Endothelial cell of umbilical vein (primary cell): ENCODE results near the gene CGRRF1. TPM values are rescaled to one million over a fixed set of nuclear protein-coding genes. Genes with fewer than 3 reads are reported as not detected.

ENCODE experiments used
- BruUV-seq: library from RNA; stranded (reverse); fragments of 400-500 nt; replicated peaks from 2 replicates; lab custom pipeline; 2021; lab: Mats Ljungman, UMichigan
- CTCF ChIA-PET: fragments of 300-600, 350-600 bp; sonication (Branson Sonifier 250); formaldehyde crosslinking; loops from one replicate; lab custom pipeline; 2021; ENCODE audit warnings: antibody characterized with exemption, inconsistent platforms; lab: Charles Lee
- POLR2A ChIA-PET: fragments of 300-600, 350-600 bp; sonication (Branson Sonifier 250); formaldehyde crosslinking; loops from one replicate; lab custom pipeline; 2021; ENCODE audit warnings: antibody characterized with exemption, inconsistent platforms; lab: Charles Lee
- DNase-seq: peaks from one replicate; pipeline ENCODE4 v3.0.0-alpha.2; 2011; ENCODE audit warnings: low read depth, low spot score
- FAIRE-seq: peaks from 2 replicates; lab custom pipeline; 2011; peaks lifted over from hg19 to GRCh38; lab: Jason Lieb, UNC
- H2AFZ ChIP-seq: 2 replicates; pipeline ENCODE4 v1.6.0; 2012; ENCODE audit warnings: low read depth, low read length, control low read depth, inconsistent platforms
- H3K27ac ChIP-seq: 2 replicates; pipeline ENCODE4 v1.5.1; 2011; ENCODE audit warnings: low read depth, mild to moderate bottlenecking, control low read depth, low read length, moderate library complexity; ENCODE audit not compliant: insufficient read depth
- H3K27me3 ChIP-seq, 2 experiments: 2 replicates each; pipeline versions ENCODE4 v1.6.0 to v1.6.1; 2011; ENCODE audit warnings: low read length in 2 of 2, mixed read lengths in 1 of 2; ENCODE audit not compliant: control insufficient read depth in 2 of 2, insufficient read depth in 2 of 2
- H3K36me3 ChIP-seq, 2 experiments: 2 replicates in 1 of 2; 3 replicates in 1 of 2; pipeline ENCODE4 v1.5.1; 2011; ENCODE audit warnings: low read length in 2 of 2, mild to moderate bottlenecking in 1 of 2, moderate library complexity in 1 of 2; ENCODE audit not compliant: control insufficient read depth in 2 of 2, insufficient read depth in 2 of 2; ENCODE audit errors: extremely low read depth in 1 of 2
- H3K4me1 ChIP-seq: 3 replicates; pipeline ENCODE4 v1.5.1; 2011; ENCODE audit warnings: mild to moderate bottlenecking, low read length; ENCODE audit not compliant: control insufficient read depth, insufficient read depth; ENCODE audit errors: extremely low read depth
- H3K4me2 ChIP-seq: 2 replicates; pipeline ENCODE4 v1.6.1; 2011; ENCODE audit warnings: low read length, control low read depth, mixed read lengths; ENCODE audit not compliant: insufficient read depth
- H3K4me3 ChIP-seq, 3 experiments: fragments of 200-600 bp in 1 of 3; sonication (generic), shearing (Covaris generic) in 1 of 3; replicated peaks in 1 of 3; 2 replicates each; pipeline ENCODE4 v1.5.1; 2011 to 2016; ENCODE audit warnings: control low read depth in 3 of 3, low read length in 3 of 3, mild to moderate bottlenecking in 2 of 3, inconsistent platforms in 1 of 3, low read depth in 1 of 3, moderate library complexity in 1 of 3; ENCODE audit not compliant: insufficient read depth in 1 of 3
- H3K79me2 ChIP-seq: 2 replicates; pipeline ENCODE4 v1.6.0; 2012; ENCODE audit warnings: low read length, inconsistent platforms; ENCODE audit not compliant: control insufficient read depth, insufficient read depth
- H3K9ac ChIP-seq: replicated peaks from 2 replicates; pipeline ENCODE3; 2011; ENCODE audit warnings: low read length, control low read depth; ENCODE audit not compliant: insufficient read depth; ENCODE audit errors: extremely low read depth
- H3K9me1 ChIP-seq: replicated peaks from 3 replicates; pipeline ENCODE4 v1.6.0; 2011; ENCODE audit warnings: mild to moderate bottlenecking, low read length; ENCODE audit not compliant: control insufficient read depth, insufficient read depth; ENCODE audit errors: extremely low read depth
- H3K9me3 ChIP-seq: replicated peaks from 2 replicates; pipeline ENCODE4 v1.5.1; 2012; ENCODE audit warnings: low read length, inconsistent platforms; ENCODE audit not compliant: control insufficient read depth, insufficient read depth
- H4K20me1 ChIP-seq: replicated peaks from 2 replicates; pipeline ENCODE3; 2011; ENCODE audit warnings: mild to moderate bottlenecking, low read length; ENCODE audit not compliant: control insufficient read depth, insufficient read depth; ENCODE audit errors: extremely low read depth
- CTCF ChIP-seq, 2 donors: IDR thresholded peaks; 1 replicate in 1 of 2; 2 replicates in 1 of 2; pipeline ENCODE4 v1.5.1; 2011; ENCODE audit warnings: low read length in 2 of 2, mild to moderate bottlenecking in 2 of 2, moderate library complexity in 2 of 2, control low read depth in 1 of 2, inconsistent platforms in 1 of 2, low read depth in 1 of 2; ENCODE audit not compliant: insufficient read depth in 1 of 2; ENCODE audit errors: extremely low read depth in 1 of 2
- EZH2 ChIP-seq: IDR thresholded peaks from 2 replicates; pipeline ENCODE4 v1.6.1; 2012; ENCODE audit warnings: borderline replicate concordance, low read depth, mild to moderate bottlenecking, moderate library complexity, low read length, inconsistent platforms; ENCODE audit not compliant: severe bottlenecking
- FOS ChIP-seq: IDR thresholded peaks from 2 replicates; pipeline ENCODE4 v1.6.1; 2011; ENCODE audit warnings: mild to moderate bottlenecking, low read length, moderate library complexity, borderline replicate concordance; ENCODE audit not compliant: insufficient read depth
- GATA2 ChIP-seq: IDR thresholded peaks from 2 replicates; pipeline ENCODE4 v1.7.0; 2011; ENCODE audit warnings: low read depth, mild to moderate bottlenecking, moderate library complexity, mixed read lengths, low read length; ENCODE audit not compliant: insufficient read length, insufficient read depth
- JUN ChIP-seq: IDR thresholded peaks from 2 replicates; pipeline ENCODE4 v1.6.1; 2011; ENCODE audit warnings: borderline replicate concordance, low read depth; ENCODE audit not compliant: insufficient read length, insufficient read depth
- MYC ChIP-seq: IDR thresholded peaks from one replicate; pipeline ENCODE4 v1.6.1; 2011; ENCODE audit warnings: mild to moderate bottlenecking, low read depth, low read length
- POLR2A ChIP-seq: IDR thresholded peaks from 2 replicates; pipeline ENCODE4 v1.6.1; 2012; ENCODE audit warnings: low read depth, mild to moderate bottlenecking, control low read depth, low read length
- POLR2AphosphoS5 ChIP-seq: IDR thresholded peaks from 2 replicates; pipeline ENCODE4 v1.6.1; 2012; ENCODE audit warnings: low read depth, mild to moderate bottlenecking, control low read depth, low read length, moderate library complexity; ENCODE audit not compliant: insufficient read depth
- dilution Hi-C: fragments of 300-500 bp; cut with MboI; formaldehyde crosslinking; loops from one replicate; pipeline ENCODE4 v1.15.0; 2019; ENCODE audit warnings: low sequenced_read_pairs; ENCODE audit not compliant: extremely low pct_ligation_motif_present
- intact Hi-C: fragments of 100-400 bp; cut with micrococcal nuclease; formaldehyde crosslinking; loops from one replicate; pipeline ENCODE4 v1.10.0; 2022
- polyA plus RNA-seq, 4 experiments: library from polyadenylated mRNA; depleted of rRNA in 3 of 4; stranded (reverse) in 3 of 4; unstranded in 1 of 4; fragments of >200 nt; gene quantifications; 2 replicates each; pipeline versions ENCODE4 v1.2.1 to v1.2.3, GENCODE V29; 2011 to 2012; ENCODE audit warnings: missing spikeins in 1 of 4
- total RNA-seq: library from RNA; stranded (reverse); gene quantifications from 2 replicates; pipeline ENCODE4 v1.2.3, GENCODE V29; 2021
- TF ChIP-seq, protein P1 (sequence below): IDR thresholded peaks from 2 replicates; pipeline ENCODE4 v1.6.1; 2011; ENCODE audit not compliant: insufficient read depth, insufficient read length

CGRRF1 gene
- total and polyA plus RNA-seq, 2 donors (not counting 3 experiments of a cell fraction or from before 2014, with no cell fraction given): 6.6 to 15.7 TPM

DNA sequence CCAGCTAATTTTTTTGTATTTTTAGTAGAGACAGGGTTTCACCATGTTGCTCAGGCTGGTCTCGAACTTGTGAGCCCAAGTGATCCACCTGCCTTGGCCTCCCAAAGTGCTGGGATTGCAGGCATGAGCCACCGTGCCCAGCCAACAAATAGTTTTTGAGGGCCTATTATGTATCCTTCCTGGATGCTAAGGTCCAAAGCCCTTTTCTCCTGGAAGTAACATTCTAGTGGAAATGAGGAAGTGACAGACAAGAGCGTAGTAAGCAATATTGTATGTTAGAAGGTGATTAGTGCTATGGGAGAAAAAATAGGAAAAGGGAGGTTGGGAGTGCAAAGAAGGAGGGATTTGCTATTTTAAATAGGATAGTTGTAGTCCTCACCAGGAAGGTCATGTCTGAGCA, 9.0 kb upstream of the CGRRF1 start:
- H3K9ac ChIP-seq: no peak overlapping the region
- intact Hi-C loops: loop anchor here (10.0 kb wide), 1 partner anchor 1184 kb away; no protein-coding TSS in a partner anchor
- no peak overlapping the region for H3K27ac ChIP-seq
- no TSS peak for BruUV-seq
- POLR2A ChIA-PET: no interaction called here
- peaks cover 3% of the 10 kb centered on the region for H3K4me1 ChIP-seq
- no peaks in the 10 kb centered on the region for H3K9me3 ChIP-seq
- H2AFZ ChIP-seq: no peak overlapping the region
- no peaks in the 10 kb centered on the region for H4K20me1 ChIP-seq
- CTCF ChIA-PET: no interaction called here
- H3K4me2 ChIP-seq: no peak overlapping the region
- no peak for FAIRE-seq
- H3K4me3 ChIP-seq: no peak overlapping the region
- H3K27me3 ChIP-seq: peaks cover 0 to 8% of the 10 kb centered on the region in 2 experiments
- TF ChIP-seq, protein P1, sequence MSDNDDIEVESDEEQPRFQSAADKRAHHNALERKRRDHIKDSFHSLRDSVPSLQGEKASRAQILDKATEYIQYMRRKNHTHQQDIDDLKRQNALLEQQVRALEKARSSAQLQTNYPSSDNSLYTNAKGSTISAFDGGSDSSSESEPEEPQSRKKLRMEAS: no peak
- TF ChIP-seq EZH2 (no peak), GATA2 (no peak), MYC (no peak), POLR2AphosphoS5 (no peak), CTCF (IDR thresholded peaks at IDR 0.05; ENCODE audit: extremely low read depth in 1 of 2, insufficient read depth in 1 of 2, low read depth in 1 of 2, low read length in 2 of 2) (no peak), JUN (no peak), FOS (no peak), POLR2A (no peak)
- no peak for DNase-seq
- no peaks in the 10 kb centered on the region for H3K9me1 ChIP-seq
- H3K36me3 ChIP-seq: no peaks in the 10 kb centered on the region
- no peaks in the 10 kb centered on the region for H3K79me2 ChIP-seq
- dilution Hi-C loops: no loop called here
